ENCODE measurements around the gene SPAG4. TPM values are rescaled to one million over a fixed set of nuclear protein-coding genes. Genes with fewer than 3 reads are reported as not detected.

The SPAG4 gene
- total and polyA plus RNA-seq, 8 donors = 32.2 to 65.9 (median 38.2) TPM

DNA sequence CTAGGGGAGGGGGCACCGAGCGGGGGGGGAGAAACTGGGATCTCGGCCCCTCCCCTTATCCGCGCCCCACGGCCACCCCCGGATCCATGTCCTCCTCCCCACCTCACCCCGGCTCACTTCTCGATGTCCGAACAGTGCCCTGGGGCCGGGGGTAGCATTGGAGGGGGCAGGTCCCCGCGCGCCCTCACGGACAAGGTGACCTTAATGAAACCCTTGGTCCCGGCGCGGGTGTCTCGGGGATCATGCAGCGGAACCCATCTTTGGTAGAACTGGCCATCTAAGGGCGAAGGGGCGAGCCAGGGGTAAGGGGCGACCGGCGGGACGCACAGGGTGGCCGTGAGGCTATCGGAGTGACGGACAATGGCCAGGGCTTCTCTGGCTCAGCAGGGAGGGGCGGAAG, 13.6 kb upstream of the SPAG4 start:
- ATAC-seq = no peak
- Histone ChIP-seq H3K27me3 (no peaks in the 10 kb centered on the region), H3K4me1 (peaks cover 0 to 13% (median 8%) of the 10 kb centered on the region in 3 donors), H3K4me3 (peak overlapping the region; percentile 16 to 51 (median 36)), H3K27ac (no peak overlapping the region), H3K36me3 (no peaks in the 10 kb centered on the region), H3K9me3 (no peaks in the 10 kb centered on the region)
- WGBS, 2 donors = 31 to 35% methylated on average over 26 to 30 of the region's 30 CpGs
- TF ChIP-seq, protein P1, sequence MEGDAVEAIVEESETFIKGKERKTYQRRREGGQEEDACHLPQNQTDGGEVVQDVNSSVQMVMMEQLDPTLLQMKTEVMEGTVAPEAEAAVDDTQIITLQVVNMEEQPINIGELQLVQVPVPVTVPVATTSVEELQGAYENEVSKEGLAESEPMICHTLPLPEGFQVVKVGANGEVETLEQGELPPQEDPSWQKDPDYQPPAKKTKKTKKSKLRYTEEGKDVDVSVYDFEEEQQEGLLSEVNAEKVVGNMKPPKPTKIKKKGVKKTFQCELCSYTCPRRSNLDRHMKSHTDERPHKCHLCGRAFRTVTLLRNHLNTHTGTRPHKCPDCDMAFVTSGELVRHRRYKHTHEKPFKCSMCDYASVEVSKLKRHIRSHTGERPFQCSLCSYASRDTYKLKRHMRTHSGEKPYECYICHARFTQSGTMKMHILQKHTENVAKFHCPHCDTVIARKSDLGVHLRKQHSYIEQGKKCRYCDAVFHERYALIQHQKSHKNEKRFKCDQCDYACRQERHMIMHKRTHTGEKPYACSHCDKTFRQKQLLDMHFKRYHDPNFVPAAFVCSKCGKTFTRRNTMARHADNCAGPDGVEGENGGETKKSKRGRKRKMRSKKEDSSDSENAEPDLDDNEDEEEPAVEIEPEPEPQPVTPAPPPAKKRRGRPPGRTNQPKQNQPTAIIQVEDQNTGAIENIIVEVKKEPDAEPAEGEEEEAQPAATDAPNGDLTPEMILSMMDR (IDR thresholded peaks at IDR 0.05) = no peak
- no peak for FAIRE-seq
- intact Hi-C loops (cut with DNase I) = no loop called here
- no peak for DNase-seq

DNA sequence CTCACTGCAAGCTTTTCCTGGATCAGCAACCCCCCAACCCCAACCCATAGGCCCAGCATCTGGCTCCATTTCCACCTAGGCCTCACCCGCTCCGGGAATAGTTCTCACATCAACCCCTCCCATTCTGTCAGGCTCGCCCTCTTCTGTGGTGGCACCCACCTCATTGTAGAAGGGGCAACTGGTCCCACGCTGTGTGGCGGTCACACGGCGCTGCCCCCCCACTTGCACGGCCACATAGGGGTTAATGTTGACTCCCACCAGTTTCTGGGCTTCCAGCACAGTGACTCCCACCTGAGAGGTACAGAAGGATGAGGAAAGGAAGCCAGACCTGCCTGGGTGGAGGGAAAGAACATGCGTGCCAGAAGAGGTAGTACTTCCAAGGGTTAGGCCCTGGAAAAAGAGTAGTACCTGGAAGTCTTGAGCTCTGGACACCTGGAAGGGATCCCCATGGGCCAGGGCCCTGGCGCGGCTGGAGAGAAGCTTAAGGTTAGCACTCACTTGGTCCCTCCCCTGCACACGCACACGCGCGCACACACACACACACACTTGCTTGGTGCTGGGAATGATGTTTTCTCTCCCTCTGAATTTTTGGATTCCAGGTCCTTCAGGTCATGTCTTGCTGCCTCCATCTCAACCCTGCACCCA, 12.7 kb upstream of the SPAG4 start:
- ATAC-seq (no peak), FAIRE-seq (no peak), DNase-seq (peak in 1 of 6 donors; percentile 34)
- peaks cover 0 to 13% (median 8%) of the 10 kb centered on the region in 3 donors for H3K4me1 ChIP-seq
- TF ChIP-seq, protein P1 (IDR thresholded peaks at IDR 0.05) = no peak
- no peaks in the 10 kb centered on the region for H3K27me3 ChIP-seq
- no peaks in the 10 kb centered on the region for H3K36me3 ChIP-seq
- no peaks in the 10 kb centered on the region for H3K9me3 ChIP-seq
- intact Hi-C loops (cut with DNase I) = no loop called here
- no peak overlapping the region for H3K27ac ChIP-seq
- 91 to 95% methylated on average over 15 of the region's 15 CpGs for WGBS, 2 donors
- H3K4me3 ChIP-seq = no peak overlapping the region

DNA sequence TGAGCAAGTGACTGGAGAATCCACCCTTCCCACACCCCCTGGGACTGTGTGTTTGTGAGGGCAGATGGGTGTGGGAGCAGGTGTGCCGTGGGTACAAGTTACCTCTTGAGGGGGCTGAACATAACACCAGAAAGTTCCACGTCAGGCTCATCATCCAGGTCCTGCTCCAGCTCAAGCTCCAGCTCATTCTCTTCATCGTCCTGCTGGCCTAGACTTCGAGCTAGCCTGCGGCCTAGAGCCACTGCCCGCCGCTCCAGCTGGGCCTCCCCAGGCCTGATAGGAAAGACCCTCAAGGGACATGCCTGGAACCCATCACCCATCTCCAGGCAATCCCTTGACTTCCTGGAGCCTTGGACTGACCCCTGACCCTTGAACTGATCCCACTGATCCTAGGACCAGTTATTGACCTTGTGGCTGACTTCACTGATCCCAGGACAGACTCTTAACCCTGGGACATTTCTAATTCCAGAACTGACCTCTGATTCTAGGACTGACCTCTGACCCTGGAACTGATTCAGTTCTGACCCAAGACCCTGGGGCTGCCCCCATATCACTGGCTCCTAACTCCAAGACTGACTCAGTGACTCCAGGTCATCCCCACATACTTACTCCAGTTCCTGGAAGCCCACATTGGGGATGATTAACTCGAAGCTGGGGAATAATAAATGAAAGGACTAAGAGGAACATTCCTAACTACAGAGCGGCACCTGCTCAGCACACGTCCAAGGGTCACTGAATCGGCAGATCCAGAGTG, 11.8 kb upstream of the SPAG4 start:
- no peaks in the 10 kb centered on the region for H3K27me3 ChIP-seq
- TF ChIP-seq, protein P1 (IDR thresholded peaks at IDR 0.05) = no peak
- H3K9me3 ChIP-seq = no peaks in the 10 kb centered on the region
- 82 to 87% methylated on average over 11 of the region's 11 CpGs for WGBS, 2 donors
- intact Hi-C loops (cut with DNase I) = no loop called here
- no peak overlapping the region for H3K4me3 ChIP-seq
- DNase-seq = peak in 1 of 6 donors; percentile 31
- FAIRE-seq = no peak
- no peak overlapping the region for H3K27ac ChIP-seq
- H3K4me1 ChIP-seq = peaks cover 0 to 8% (median 8%) of the 10 kb centered on the region in 3 donors
- no peaks in the 10 kb centered on the region for H3K36me3 ChIP-seq
- no peak for ATAC-seq

DNA sequence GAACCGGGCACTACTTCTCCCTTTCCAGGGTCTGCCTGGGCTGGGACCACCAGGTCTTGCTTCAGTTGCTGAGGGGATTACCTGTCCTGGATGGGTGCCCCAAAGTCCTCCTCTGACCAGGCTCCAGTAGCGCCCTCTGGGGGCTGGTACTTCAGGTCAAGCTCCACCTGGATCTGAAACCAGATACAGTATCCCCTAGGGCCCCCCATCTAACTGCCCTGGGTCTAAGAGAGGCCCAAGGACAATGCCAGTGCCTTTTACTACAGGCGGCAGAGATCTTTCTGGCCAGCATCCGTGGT, 11.2 kb upstream of the SPAG4 start:
- Histone ChIP-seq H3K27ac (no peak overlapping the region), H3K36me3 (no peaks in the 10 kb centered on the region), H3K27me3 (no peaks in the 10 kb centered on the region), H3K4me3 (no peak overlapping the region), H3K9me3 (no peaks in the 10 kb centered on the region), H3K4me1 (peaks cover 0 to 8% (median 8%) of the 10 kb centered on the region in 3 donors)
- TF ChIP-seq, protein P1 (IDR thresholded peaks at IDR 0.05) = peak in 1 of 4 donors; percentile 11
- FAIRE-seq (no peak), DNase-seq (peak in 1 of 6 donors; percentile 67), ATAC-seq (no peak)
- intact Hi-C loops (cut with DNase I) = no loop called here
- 37 to 38% methylated on average over 4 of the region's 4 CpGs for WGBS, 2 donors

DNA sequence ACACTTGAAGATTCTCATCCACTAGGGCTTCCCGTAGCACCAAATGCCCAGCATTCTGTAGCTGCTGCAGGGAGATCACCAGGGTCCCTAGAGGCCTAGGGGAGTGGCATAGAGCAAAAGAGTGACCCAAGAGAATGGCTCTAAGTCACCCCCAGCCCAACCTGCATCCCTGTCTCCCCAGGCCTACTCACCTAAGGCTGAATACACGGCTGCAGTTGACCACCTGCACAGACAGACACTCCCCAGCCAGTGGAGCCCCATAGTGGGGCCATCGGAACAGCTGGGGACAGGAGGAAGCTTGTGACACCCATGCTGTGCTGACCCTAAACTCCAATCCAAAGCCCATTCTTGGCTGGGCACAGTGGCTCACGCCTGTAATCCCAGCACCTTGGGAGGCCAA, 9.5 kb upstream of the SPAG4 start:
- no peak for DNase-seq
- WGBS, 2 donors = 88 to 90% methylated on average over 4 of the region's 4 CpGs
- Histone ChIP-seq H3K4me1 (peaks cover 0 to 3% (median 2%) of the 10 kb centered on the region in 3 donors), H3K36me3 (no peaks in the 10 kb centered on the region), H3K27ac (no peak overlapping the region), H3K4me3 (no peak overlapping the region), H3K27me3 (no peaks in the 10 kb centered on the region), H3K9me3 (no peaks in the 10 kb centered on the region)
- FAIRE-seq = no peak
- no peak for ATAC-seq
- intact Hi-C loops (cut with DNase I) = no loop called here
- TF ChIP-seq, protein P1 (IDR thresholded peaks at IDR 0.05) = no peak
